H1 (cell line): ENCODE data around the gene HDLBP. TPM values are rescaled to one million over a fixed set of nuclear protein-coding genes. Genes with fewer than 3 reads are reported as not detected.

ENCODE experiments used
- BACH1 ChIP-seq: IDR thresholded peaks from 2 replicates; pipeline ENCODE4 v1.6.1; 2012; ENCODE audit warnings: low read length, improper control_type of control experiment
- CBX8 ChIP-seq: fragments of 300-800, 300-1000 bp; sonication (generic); IDR thresholded peaks from 2 replicates; pipeline ENCODE4 v1.7.1; 2016; ENCODE audit warnings: low read depth, low read length, borderline replicate concordance
- CEBPB ChIP-seq: IDR thresholded peaks from 2 replicates; pipeline ENCODE4 v1.6.1; 2012; ENCODE audit warnings: low read depth, low read length
- JUN ChIP-seq: IDR thresholded peaks from 2 replicates; pipeline ENCODE4 v1.6.1; 2011; ENCODE audit warnings: low read depth, mild to moderate bottlenecking, improper control_type of control experiment, low read length
- KDM4A ChIP-seq: IDR thresholded peaks from one replicate; pipeline ENCODE4 v1.7.1; 2012; ENCODE audit warnings: low read depth, mild to moderate bottlenecking, moderate library complexity, low read length, inconsistent platforms; ENCODE audit not compliant: severe bottlenecking
- POU5F1 ChIP-seq: IDR thresholded peaks from 2 replicates; pipeline ENCODE4 v1.6.1; 2011; ENCODE audit warnings: low read depth, mild to moderate bottlenecking, low read length, moderate library complexity
- SAP30 ChIP-seq: fragments of 300-600 bp; sonication (generic); IDR thresholded peaks from 2 replicates; pipeline ENCODE4 v1.7.1; 2012; ENCODE audit warnings: low read length, moderate library complexity, mild to moderate bottlenecking, inconsistent platforms; ENCODE audit not compliant: insufficient read depth, insufficient replicate concordance
- TEAD4 ChIP-seq: IDR thresholded peaks from 2 replicates; pipeline ENCODE4 v1.6.1; 2012; ENCODE audit warnings: low read depth, low read length, inconsistent platforms, mixed read lengths
- polyA plus RNA-seq, 7 experiments: library from polyadenylated mRNA; depleted of rRNA in 3 of 7; stranded (reverse) in 5 of 7; unstranded in 2 of 7; fragments of >200 nt in 5 of 7; fragments of 200-250 nt in 2 of 7; gene quantifications; 1 replicate in 5 of 7; 2 replicates in 1 of 7; 4 replicates in 1 of 7; pipeline versions ENCODE4 v1.2.1 to v1.2.3, GENCODE V29; 2011 to 2013; ENCODE audit warnings: missing spikeins in 2 of 7, mixed read lengths in 2 of 7
- total RNA-seq: library from RNA; stranded (reverse); fragmentation: NEBNext Ultra II Directional; extraction: Animal tissue kit (Norgen Biotek cat#: 25700); gene quantifications from 2 replicates; pipeline ENCODE4 v1.2.1, GENCODE V29; 2021

HDLBP gene
- total and polyA plus RNA-seq, 2 of the 8 experiments (the other 6 are each of a cell fraction or from before 2014, with no cell fraction given), result 185 to 360 TPM

DNA sequence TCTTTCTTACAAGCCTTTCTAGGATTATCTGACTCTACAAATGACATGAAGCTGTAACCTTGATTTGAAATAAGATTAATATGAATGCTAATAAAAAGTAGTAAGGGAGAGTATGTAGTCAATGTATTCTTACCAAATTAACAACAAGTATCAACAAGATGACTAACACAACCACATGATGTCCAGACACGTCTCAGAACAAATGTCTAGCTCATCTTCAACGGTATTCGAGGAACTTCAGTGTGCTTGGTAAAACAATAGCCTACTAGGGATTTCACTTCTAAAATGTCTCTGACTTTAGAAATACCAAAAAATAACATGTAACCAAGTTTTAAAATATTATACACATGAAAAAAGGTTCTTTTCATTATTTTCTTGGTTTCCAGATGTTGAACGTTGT is 3.4 kb downstream of the HDLBP start (continued):
- TF ChIP-seq BACH1 (no peak), KDM4A (no peak), POU5F1 (no peak), TEAD4 (no peak), SAP30 (no peak), CEBPB (no peak), CBX8 (no peak), JUN (no peak)
